Effector memory CD8-positive, alpha-beta T cell (primary cell): ENCODE measurements around the gene PPM1G.

Source experiments
- ATAC-seq: fragments of 150-1000 bp; cut with Tn5 transposase; replicated peaks from 2 replicates; pipeline ENCODE4 v1.10.0; 2021; ENCODE audit warnings: mild to moderate bottlenecking, moderate library complexity
- DNase-seq, 3 experiments: peaks; one replicate each; pipeline ENCODE4 v3.0.0; 2021
- H3K27ac Mint-ChIP-seq, 2 donors: one replicate each; pipeline ENCODE4 v1.8.0; 2022; ENCODE audit warnings: mild to moderate bottlenecking in 2 of 2, mixed read lengths in 2 of 2, moderate library complexity in 2 of 2
- H3K27me3 Mint-ChIP-seq, 2 donors: one replicate each; pipeline ENCODE4 v1.8.0; 2022; ENCODE audit warnings: mixed read lengths in 2 of 2
- H3K36me3 Mint-ChIP-seq: one replicate; pipeline ENCODE4 v1.8.0; 2022; ENCODE audit warnings: mild to moderate bottlenecking, moderate library complexity, mixed read lengths; ENCODE audit not compliant: insufficient read depth
- H3K4me1 Mint-ChIP-seq, 2 donors: one replicate each; pipeline ENCODE4 v1.8.0; 2022; ENCODE audit warnings: low read depth in 2 of 2, mixed read lengths in 2 of 2
- H3K4me3 Mint-ChIP-seq, 2 donors: one replicate each; pipeline ENCODE4 v1.8.0; 2022; ENCODE audit warnings: mild to moderate bottlenecking in 2 of 2, mixed read lengths in 2 of 2, moderate library complexity in 2 of 2
- H3K9me3 Mint-ChIP-seq, 2 donors: one replicate each; pipeline ENCODE4 v1.8.0; 2022; ENCODE audit warnings: mixed read lengths in 2 of 2

Gene PPM1G

DNA sequence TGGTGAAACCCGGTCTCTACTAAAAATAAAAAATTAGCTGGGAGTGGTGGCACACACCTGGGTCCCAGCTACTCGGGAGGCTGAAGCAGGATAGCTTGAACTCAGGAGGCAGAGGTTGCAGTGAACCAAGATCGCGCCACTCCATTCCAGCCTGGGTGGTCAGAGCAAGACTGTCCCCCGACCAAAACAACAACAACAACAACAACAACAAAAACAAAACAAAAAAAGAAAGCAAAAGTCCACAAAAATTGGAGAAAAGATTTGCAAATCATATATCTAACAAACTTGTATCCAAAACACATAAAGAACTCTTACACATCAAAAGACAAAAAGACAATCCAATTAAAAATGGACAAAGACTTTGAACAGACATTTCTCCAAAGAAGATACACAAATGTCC, 10.4 kb downstream of the PPM1G start:
- peak overlapping the region in 1 of 2 donors; percentile 3 for H3K4me3 Mint-ChIP-seq
- DNase-seq (no peak), ATAC-seq (no peak)
- no peaks in the 10 kb centered on the region for H3K9me3 Mint-ChIP-seq
- H3K4me1 Mint-ChIP-seq, result peaks cover 21 to 46% of the 10 kb centered on the region in 2 donors
- peaks cover 22% of the 10 kb centered on the region for H3K36me3 Mint-ChIP-seq
- H3K27ac Mint-ChIP-seq, result peak overlapping the region in 1 of 2 donors; percentile 82
- no peaks in the 10 kb centered on the region for H3K27me3 Mint-ChIP-seq

DNA sequence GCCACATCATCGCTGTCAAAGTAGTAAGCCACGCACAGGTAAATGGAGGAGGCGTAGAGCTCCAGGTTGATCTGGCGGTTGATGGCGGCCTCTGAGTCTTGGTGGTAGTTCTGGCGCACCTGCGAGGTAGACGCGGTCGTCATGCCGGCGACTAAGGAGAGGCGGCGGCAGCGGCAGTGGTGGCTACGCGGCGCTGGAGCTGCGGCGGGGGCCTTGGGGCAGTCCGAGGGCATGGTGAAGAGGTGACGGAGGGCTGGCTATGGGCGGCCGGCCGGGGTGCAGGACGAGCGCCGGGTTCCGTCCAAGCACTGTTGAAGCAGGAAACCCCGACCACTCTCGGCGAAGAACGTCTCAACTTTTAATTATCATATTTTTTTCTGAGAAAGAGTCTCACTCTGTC, 16.2 kb downstream of the PPM1G start:
- Mint-ChIP-seq H3K27me3 (no peaks in the 10 kb centered on the region), H3K4me1 (peaks cover 24 to 37% of the 10 kb centered on the region in 2 donors), H3K27ac (peak overlapping the region in 1 of 2 donors; percentile 98), H3K4me3 (no peak overlapping the region), H3K36me3 (peaks cover 34% of the 10 kb centered on the region), H3K9me3 (no peaks in the 10 kb centered on the region)
- ATAC-seq (no peak), DNase-seq (no peak)

DNA sequence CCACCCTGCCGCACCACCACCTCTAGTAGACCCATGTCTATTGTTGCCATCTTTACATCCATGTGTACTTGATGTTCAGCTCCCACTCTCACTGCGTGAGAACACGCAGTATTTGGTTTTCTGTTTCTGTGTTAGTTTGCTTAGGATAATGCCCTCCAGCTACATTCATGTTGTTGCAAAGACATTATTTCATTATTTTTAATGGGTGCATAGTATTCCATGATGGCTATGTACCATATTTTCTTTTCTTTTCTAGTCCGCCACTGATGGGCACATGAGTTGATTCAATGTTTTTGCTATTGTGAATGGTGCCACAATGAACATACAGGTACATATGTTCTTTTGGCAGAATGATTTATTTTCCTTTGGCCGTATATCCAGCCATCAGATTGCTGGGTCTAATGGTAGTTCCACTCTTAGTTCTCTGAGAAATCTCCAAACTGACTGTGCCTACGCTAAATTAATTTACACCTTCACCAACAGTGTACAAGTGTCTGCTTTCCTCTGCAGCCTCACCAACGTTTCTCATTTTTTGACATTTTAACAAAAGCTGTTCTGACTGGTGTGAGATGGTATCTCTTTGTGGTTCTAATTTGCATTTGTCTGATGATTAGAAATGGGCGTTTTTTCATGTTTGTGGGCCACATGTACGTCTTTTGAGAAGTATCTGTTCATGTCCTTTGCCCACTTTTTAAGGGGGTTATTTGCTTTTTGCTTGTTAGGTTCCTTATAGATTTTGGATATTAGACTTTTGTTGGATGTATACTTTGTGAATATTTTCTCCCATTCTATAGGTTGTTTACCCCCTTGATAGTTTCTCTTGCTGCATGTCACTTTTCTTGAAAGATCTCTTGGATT, 18.3 kb downstream of the PPM1G start:
- Mint-ChIP-seq H3K27me3 (no peaks in the 10 kb centered on the region), H3K9me3 (no peaks in the 10 kb centered on the region), H3K27ac (peak overlapping the region; percentile 95 to 98), H3K4me3 (peak overlapping the region; percentile 72 to 77), H3K36me3 (peaks cover 40% of the 10 kb centered on the region), H3K4me1 (peaks cover 21 to 33% of the 10 kb centered on the region in 2 donors)
- peak; percentile 78 for ATAC-seq
- peak in 1 of 3 experiments; percentile 41 for DNase-seq

GRCh38 chr2:27381577-27382181, 27.7 kb downstream of the PPM1G start:
- DNase-seq, result no peak
- H3K36me3 Mint-ChIP-seq, result peaks cover 67% of the 10 kb centered on the region
- H3K27ac Mint-ChIP-seq, result peak overlapping the region; percentile 93 to 95
- H3K4me3 Mint-ChIP-seq, result peak overlapping the region; percentile 86 to 90
- peaks cover 21 to 24% of the 10 kb centered on the region in 2 donors for H3K4me1 Mint-ChIP-seq
- ATAC-seq, result no peak
- no peaks in the 10 kb centered on the region for H3K9me3 Mint-ChIP-seq
- no peaks in the 10 kb centered on the region for H3K27me3 Mint-ChIP-seq

GRCh38 chr2:27380626-27381545, 28.5 kb downstream of the PPM1G start, which contains the start of gene ZNF513:
Gene ZNF513, minus strand, starts transcription at chr2:27380734. Its CDS starts 208 bp downstream, at chr2:27380526.
- DNase-seq, result peak; percentile 72 to 80 (median 79)
- H3K27me3 Mint-ChIP-seq, result no peaks in the 10 kb centered on the region
- peak; percentile 96 for ATAC-seq
- H3K4me3 Mint-ChIP-seq, result peak within 1 kb of the TSS; percentile 86 to 90
- H3K4me1 Mint-ChIP-seq, result peaks cover 21 to 24% of the 10 kb centered on the region in 2 donors
- H3K36me3 Mint-ChIP-seq, result peaks cover 73% of the 10 kb centered on the region
- no peaks in the 10 kb centered on the region for H3K9me3 Mint-ChIP-seq
- peak within 1 kb of the TSS; percentile 93 to 95 for H3K27ac Mint-ChIP-seq

GRCh38 chr2:27379836-27380625, 29.4 kb downstream of the PPM1G start:
- Mint-ChIP-seq H3K27ac (peak overlapping the region; percentile 93 to 95), H3K4me1 (peaks cover 21 to 24% of the 10 kb centered on the region in 2 donors), H3K4me3 (peak overlapping the region; percentile 86 to 90), H3K36me3 (peaks cover 74% of the 10 kb centered on the region), H3K27me3 (no peaks in the 10 kb centered on the region), H3K9me3 (no peaks in the 10 kb centered on the region)
- DNase-seq (peak; percentile 22 to 40 (median 39)), ATAC-seq (peak; percentile 45)

GRCh38 chr2:27379383-27379835, 30.0 kb downstream of the PPM1G start:
- Mint-ChIP-seq H3K4me1 (peaks cover 21 to 27% of the 10 kb centered on the region in 2 donors), H3K36me3 (peaks cover 77% of the 10 kb centered on the region), H3K27me3 (no peaks in the 10 kb centered on the region), H3K4me3 (peak overlapping the region; percentile 86 to 90), H3K9me3 (no peaks in the 10 kb centered on the region), H3K27ac (peak overlapping the region; percentile 93 to 95)
- DNase-seq (no peak), ATAC-seq (no peak)

DNA sequence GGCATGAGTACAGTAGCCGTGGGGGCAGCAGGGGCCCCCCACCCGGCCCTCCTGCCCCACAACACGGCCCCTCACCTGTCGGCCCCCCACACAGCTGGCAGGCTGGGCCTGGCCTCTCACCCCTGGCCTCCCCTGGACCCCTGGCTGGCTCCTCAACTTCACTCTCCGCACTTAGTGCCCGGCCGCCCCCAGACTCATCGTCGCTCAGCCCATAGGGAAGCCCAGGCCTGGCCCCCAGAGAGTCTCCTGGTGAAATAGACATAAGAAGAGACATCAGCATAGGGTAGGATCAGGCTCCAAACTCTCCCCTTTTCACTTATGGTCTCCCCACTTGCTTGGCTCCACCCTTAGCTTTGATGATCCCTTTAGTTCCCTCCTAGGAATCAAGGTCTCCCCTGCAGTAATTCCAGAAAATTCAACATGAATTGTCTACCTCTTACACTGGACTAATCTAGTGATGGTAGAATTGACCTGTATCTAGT, 30.5 kb downstream of the PPM1G start:
- H3K27ac Mint-ChIP-seq, result peak overlapping the region; percentile 93 to 95
- no peaks in the 10 kb centered on the region for H3K9me3 Mint-ChIP-seq
- peaks cover 21 to 27% of the 10 kb centered on the region in 2 donors for H3K4me1 Mint-ChIP-seq
- ATAC-seq, result no peak
- peaks cover 79% of the 10 kb centered on the region for H3K36me3 Mint-ChIP-seq
- peak overlapping the region in 1 of 2 donors; percentile 86 for H3K4me3 Mint-ChIP-seq
- no peaks in the 10 kb centered on the region for H3K27me3 Mint-ChIP-seq
- DNase-seq, result no peak

- Mint-ChIP-seq H3K4me3 (no peak overlapping the region), H3K27ac (peak overlapping the region in 1 of 2 donors; percentile 46), H3K4me1 (peaks cover 21 to 27% of the 10 kb centered on the region in 2 donors), H3K36me3 (peaks cover 82% of the 10 kb centered on the region), H3K9me3 (no peaks in the 10 kb centered on the region), H3K27me3 (no peaks in the 10 kb centered on the region)
- no peak for DNase-seq
- no peak for ATAC-seq
Observed at GRCh38 chr2:27378096-27378808, 31.1 kb downstream of the PPM1G start.

GRCh38 chr2:27377618-27378095, 31.7 kb downstream of the PPM1G start:
- Mint-ChIP-seq H3K4me3 (no peak overlapping the region), H3K27me3 (no peaks in the 10 kb centered on the region), H3K4me1 (peaks cover 25 to 30% of the 10 kb centered on the region in 2 donors), H3K27ac (peak overlapping the region in 1 of 2 donors; percentile 46), H3K9me3 (no peaks in the 10 kb centered on the region), H3K36me3 (peaks cover 80% of the 10 kb centered on the region)
- DNase-seq, result no peak
- ATAC-seq, result no peak

DNA sequence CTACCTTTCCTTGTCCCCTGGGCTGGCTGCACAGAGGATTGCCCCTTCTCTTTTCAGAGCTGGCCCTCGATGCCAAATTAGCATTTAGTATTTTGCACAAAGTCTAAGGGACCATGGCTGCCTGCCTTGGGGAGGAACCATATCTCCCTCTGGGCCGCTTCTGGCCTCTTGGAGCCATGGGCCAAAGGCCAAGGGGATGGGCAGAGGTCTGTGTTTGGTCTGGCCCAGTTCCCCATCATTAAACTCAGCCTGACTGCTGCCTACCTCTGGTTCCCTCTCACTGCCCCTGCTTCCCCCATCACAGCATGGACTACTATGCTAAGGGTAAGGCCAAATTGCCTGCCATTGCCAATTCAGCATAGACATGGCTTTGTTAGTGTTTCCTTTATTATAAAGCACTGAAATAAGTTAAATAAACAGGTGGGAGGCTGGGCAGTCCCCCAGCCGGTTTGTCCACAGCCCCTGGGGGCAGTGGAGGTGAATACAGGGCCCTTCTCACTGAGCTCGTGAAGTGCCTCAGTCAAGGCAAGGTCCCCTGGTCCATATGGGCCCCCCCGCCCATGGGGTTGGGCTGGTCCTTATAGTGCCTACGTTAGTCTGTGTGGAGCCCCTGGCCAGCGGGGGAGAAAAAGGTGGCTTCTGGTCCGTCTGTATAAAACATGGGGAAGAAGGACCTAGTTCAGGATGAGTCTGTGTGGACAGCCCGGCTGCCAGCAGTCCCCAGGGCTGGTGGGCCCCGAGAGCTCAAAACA, 32.3 kb downstream of the PPM1G start:
- Mint-ChIP-seq H3K36me3 (peaks cover 76% of the 10 kb centered on the region), H3K27me3 (no peaks in the 10 kb centered on the region), H3K9me3 (no peaks in the 10 kb centered on the region), H3K27ac (peak overlapping the region; percentile 35 to 59), H3K4me1 (peaks cover 30 to 35% of the 10 kb centered on the region in 2 donors), H3K4me3 (no peak overlapping the region)
- DNase-seq (no peak), ATAC-seq (no peak)
